ENCODE results near the gene CNGA4. TPM values are rescaled to one million over a fixed set of nuclear protein-coding genes. Genes with fewer than 3 reads are reported as not detected.
A peak's percentile ranks its signal among the peaks of the same experiment; 100 is the strongest.

The CNGA4 gene
- total and polyA plus RNA-seq, 2 of the 4 experiments (the other 2 are of a cell fraction) = under 0.01 to 0.12 TPM

DNA sequence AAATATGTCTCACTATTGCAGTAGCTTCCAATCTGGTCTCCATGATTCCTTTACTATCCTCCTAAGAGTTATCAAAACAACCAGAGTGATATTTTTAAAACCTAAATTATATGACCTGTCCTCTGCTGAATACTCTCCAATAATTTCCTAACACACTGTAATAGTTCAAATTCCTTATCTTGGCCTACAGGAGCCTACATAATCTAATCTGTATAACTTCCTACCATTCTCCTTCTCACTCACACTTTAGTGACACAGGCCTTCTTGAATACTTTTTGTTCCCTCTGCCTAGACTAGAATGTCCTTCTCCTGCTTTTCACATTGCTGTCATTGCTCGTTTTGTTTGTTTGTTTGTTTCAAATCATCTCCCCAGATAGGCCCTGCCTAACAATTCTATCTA lies 13.9 kb upstream of the CNGA4 start:
- Histone ChIP-seq H4K91ac (ENCODE audit: insufficient read depth, low read depth, low read length) (no peak overlapping the region), H3K18ac (ENCODE audit: low read depth, low read length) (no peak overlapping the region), H3K23ac (ENCODE audit: low read depth, low read length) (no peak overlapping the region), H3K4me3 (ENCODE audit: insufficient read depth, low read depth, low read length) (no peak overlapping the region), H3K14ac (replicated peaks; ENCODE audit: low read depth, low read length) (no peak overlapping the region), H2BK5ac (ENCODE audit: low read depth, low read length, poor library complexity, severe bottlenecking) (peak overlapping the region; percentile 20), H3K27ac (ENCODE audit: insufficient read depth, low read length) (no peak overlapping the region), H3K36me3 (ENCODE audit: control insufficient read depth, insufficient read depth, low read length) (peaks cover 21% of the 10 kb centered on the region), H3K4me1 (ENCODE audit: control insufficient read depth, insufficient read depth, low read length) (0 out of 2 replicates have a peak, but pooled peaks cover 1% of the 10 kb centered on the region), H3K9ac (ENCODE audit: low read depth, low read length) (no peak overlapping the region), H2AK9ac (replicated peaks; ENCODE audit: low read depth, low read length, poor library complexity) (no peak overlapping the region), H2AFZ (replicated peaks; ENCODE audit: low read length, poor library complexity) (no peak overlapping the region), H3K4me2 (ENCODE audit: low read depth, low read length) (no peak overlapping the region), H3K79me1 (ENCODE audit: low read depth in 1 of 2, low read length in 2 of 2) (peaks cover 26 to 29% of the 10 kb centered on the region in 2 experiments), H4K8ac (ENCODE audit: low read depth in 2 of 2, low read length in 2 of 2) (no peak overlapping the region), H3K9me3 (ENCODE audit: control insufficient read depth, insufficient read depth, low read length) (no peaks in the 10 kb centered on the region), H2BK120ac (ENCODE audit: low read depth, low read length) (no peak overlapping the region), H2BK20ac (ENCODE audit: low read depth, low read length) (no peak overlapping the region), H3K27me3 (ENCODE audit: control insufficient read depth, insufficient read depth, low read length) (no peaks in the 10 kb centered on the region), H4K20me1 (ENCODE audit: insufficient read depth, low read length) (no peaks in the 10 kb centered on the region), H3K56ac (ENCODE audit: extremely low read depth, insufficient read depth, low read length) (no peak overlapping the region), H2AK5ac (ENCODE audit: low read depth, low read length) (no peak overlapping the region), H3K9me1 (ENCODE audit: insufficient read depth, low read length) (no peaks in the 10 kb centered on the region; the same call in 1 of the 2 replicates), H3K4ac (ENCODE audit: low read depth, low read length) (no peak overlapping the region), H2BK15ac (ENCODE audit: low read depth, low read length) (no peak overlapping the region), H4K5ac (ENCODE audit: low read depth, low read length) (no peak overlapping the region)
- intact Hi-C loops (cut with micrococcal nuclease) = no loop called here
- no TSS peak for BruUV-seq (replicated peaks)
- no CpG with 5 or more reads among the region's 1 CpG for WGBS, 2 experiments (ENCODE audit: extremely low coverage in 2 of 2, insufficient read length in 1 of 2)
- dilution Hi-C loops (cut with HindIII; ENCODE audit: low sequenced_read_pairs, unreplicated experiment) = no loop called here
- TF ChIP-seq RCOR1 (IDR thresholded peaks at IDR 0.05; ENCODE audit: insufficient replicate concordance, low read length) = no peak
- TF ChIP-seq CEBPB (IDR thresholded peaks at IDR 0.05; ENCODE audit: low read depth, low read length) = no peak
- ChIA-PET POLR2A (ENCODE audit: unreplicated experiment) (no interaction called here), CTCF (interaction anchor here (0.9 kb wide), 1 partner anchor 9 kb away, joined by 3 read pairs; no protein-coding TSS in a partner anchor)
- no peak for DNase-seq
- ATAC-seq (ENCODE audit: low read depth) = no peak
- in situ Hi-C loops (cut with MboI; ENCODE audit: low sequenced_read_pairs) = no loop called here
